PC-9 (cell line): ENCODE measurements around the gene ZBTB7C. TPM values are rescaled to one million over a fixed set of nuclear protein-coding genes. Genes with fewer than 3 reads are reported as not detected.

Source experiments
- BruUV-seq: library from RNA; stranded (reverse); fragments of 400-500 nt; replicated peaks from 2 replicates; lab custom pipeline; 2021; lab: Mats Ljungman, UMichigan
- CTCF ChIA-PET: fragments of 300-600 bp; sonication (Branson Sonifier 250); formaldehyde crosslinking; loops from one replicate; lab custom pipeline; 2022; ENCODE audit warnings: antibody characterized with exemption; lab: Charles Lee
- POLR2A ChIA-PET: fragments of 300-600 bp; sonication (Branson Sonifier 250); formaldehyde crosslinking; loops from one replicate; lab custom pipeline; 2022; ENCODE audit warnings: antibody characterized with exemption; ENCODE audit not compliant: unreplicated experiment; lab: Charles Lee
- DNase-seq, 2 experiments: peaks; one replicate each; pipeline versions ENCODE4 v3.0.0 to v3.0.0-alpha.2; 2015 to 2022; ENCODE audit warnings: mixed read lengths in 1 of 2
- H2AFZ ChIP-seq: fragments of 200-600 bp; sonication (generic); 2 replicates; pipeline ENCODE4 v1.8.1; 2017; ENCODE audit warnings: antibody characterized with exemption
- H3F3A ChIP-seq: fragments of 200-600 bp; sonication (generic); 2 replicates; pipeline ENCODE4 v1.8.1; 2017; ENCODE audit warnings: antibody characterized with exemption, mild to moderate bottlenecking, low read depth; ENCODE audit not compliant: insufficient read depth
- H3K27ac ChIP-seq: fragments of 200-600 bp; sonication (generic); 2 replicates; pipeline ENCODE4 v1.6.1; 2016; ENCODE audit warnings: mixed run types
- H3K27me3 ChIP-seq: fragments of 200-600 bp; sonication (generic); 2 replicates; pipeline ENCODE4 v1.6.1; 2016; ENCODE audit warnings: low read depth, mixed run types; ENCODE audit not compliant: insufficient read depth
- H3K36me3 ChIP-seq: fragments of 200-600 bp; sonication (generic); 2 replicates; pipeline ENCODE4 v1.6.1; 2016; ENCODE audit warnings: low read depth, mixed run types
- H3K4me1 ChIP-seq: fragments of 200-600 bp; sonication (generic); replicated peaks from 2 replicates; pipeline ENCODE4 v1.6.1; 2016; ENCODE audit warnings: mixed run types; ENCODE audit not compliant: insufficient read depth
- H3K4me2 ChIP-seq: fragments of 200-600 bp; sonication (generic); 2 replicates; pipeline ENCODE4 v1.6.1; 2017; ENCODE audit warnings: mixed run types
- H3K4me3 ChIP-seq: fragments of 200-600 bp; sonication (generic); 2 replicates; pipeline ENCODE4 v1.6.1; 2016; ENCODE audit warnings: mixed run types
- H3K79me2 ChIP-seq: fragments of 200-600 bp; sonication (generic); 2 replicates; pipeline ENCODE4 v1.6.1; 2017; ENCODE audit warnings: low read depth, mixed run types
- H3K9me2 ChIP-seq: fragments of 200-600 bp; sonication (generic); 2 replicates; pipeline ENCODE4 v1.8.1; 2017; ENCODE audit warnings: mild to moderate bottlenecking; ENCODE audit not compliant: insufficient read depth
- H3K9me3 ChIP-seq: fragments of 200-600 bp; sonication (generic); 2 replicates; pipeline ENCODE4 v1.8.1; 2016; ENCODE audit warnings: low read depth; ENCODE audit not compliant: insufficient read depth
- H4K20me1 ChIP-seq: fragments of 200-600 bp; sonication (generic); 2 replicates; pipeline ENCODE4 v1.8.1; 2017; ENCODE audit not compliant: insufficient read depth
- EZH2 ChIP-seq: fragments of 200-600 bp; sonication (generic); IDR thresholded peaks from 2 replicates; pipeline ENCODE4 v1.8.0; 2017; ENCODE audit warnings: antibody characterized with exemption, low read depth
- intact Hi-C: fragments of 100-400 bp; cut with micrococcal nuclease; formaldehyde crosslinking; loops from one replicate; pipeline ENCODE4 v1.10.0; 2022; ENCODE audit not compliant: unreplicated experiment
- total RNA-seq: library from RNA; stranded (reverse); gene quantifications from 2 replicates; pipeline ENCODE4 v1.2.3, GENCODE V29; 2021
- TF ChIP-seq, protein P1 (sequence below): fragments of 200-600 bp; sonication (generic); conservative IDR thresholded peaks from 2 replicates; pipeline ENCODE4 v1.6.1; 2017; ENCODE audit warnings: mixed run types, antibody characterized with exemption, mild to moderate bottlenecking, moderate library complexity

ZBTB7C gene
- total RNA-seq, 1 experiment from 2014 or later: not detected

DNA sequence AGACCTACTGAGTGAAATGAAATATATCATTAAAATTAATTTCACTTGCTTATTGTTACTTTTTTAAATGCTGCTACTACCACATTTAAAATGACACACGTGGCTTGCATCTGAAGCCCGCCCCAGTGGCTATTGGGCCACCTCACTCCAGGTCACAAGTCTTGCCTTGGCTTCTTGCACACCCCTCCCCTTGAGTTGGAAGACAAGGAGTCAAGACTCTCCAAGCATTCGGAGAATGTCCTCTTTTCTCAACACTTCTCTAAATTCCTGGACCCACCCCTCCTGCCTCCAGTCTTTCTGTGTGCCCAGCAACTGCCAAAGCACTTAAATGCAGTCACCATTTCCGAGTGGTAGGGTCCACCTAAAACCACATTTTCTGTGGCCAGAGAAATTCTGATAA lies 73.4 kb downstream of the ZBTB7C start:
- POLR2A ChIA-PET: no interaction called here
- Histone ChIP-seq H3K27me3 (no peaks in the 10 kb centered on the region), H3K9me3 (no peaks in the 10 kb centered on the region), H3K9me2 (no peaks in the 10 kb centered on the region), H3F3A (no peaks in the 10 kb centered on the region; the same call in 1 of the 2 replicates), H3K36me3 (no peaks in the 10 kb centered on the region), H4K20me1 (no peaks in the 10 kb centered on the region), H3K27ac (no peak overlapping the region), H3K4me2 (no peak overlapping the region), H3K79me2 (no peaks in the 10 kb centered on the region), H3K4me3 (no peak overlapping the region), H2AFZ (no peak overlapping the region), H3K4me1 (peaks cover 9% of the 10 kb centered on the region)
- no peak for DNase-seq
- CTCF ChIA-PET: no interaction called here
- no TSS peak for BruUV-seq
- TF ChIP-seq, protein P1, sequence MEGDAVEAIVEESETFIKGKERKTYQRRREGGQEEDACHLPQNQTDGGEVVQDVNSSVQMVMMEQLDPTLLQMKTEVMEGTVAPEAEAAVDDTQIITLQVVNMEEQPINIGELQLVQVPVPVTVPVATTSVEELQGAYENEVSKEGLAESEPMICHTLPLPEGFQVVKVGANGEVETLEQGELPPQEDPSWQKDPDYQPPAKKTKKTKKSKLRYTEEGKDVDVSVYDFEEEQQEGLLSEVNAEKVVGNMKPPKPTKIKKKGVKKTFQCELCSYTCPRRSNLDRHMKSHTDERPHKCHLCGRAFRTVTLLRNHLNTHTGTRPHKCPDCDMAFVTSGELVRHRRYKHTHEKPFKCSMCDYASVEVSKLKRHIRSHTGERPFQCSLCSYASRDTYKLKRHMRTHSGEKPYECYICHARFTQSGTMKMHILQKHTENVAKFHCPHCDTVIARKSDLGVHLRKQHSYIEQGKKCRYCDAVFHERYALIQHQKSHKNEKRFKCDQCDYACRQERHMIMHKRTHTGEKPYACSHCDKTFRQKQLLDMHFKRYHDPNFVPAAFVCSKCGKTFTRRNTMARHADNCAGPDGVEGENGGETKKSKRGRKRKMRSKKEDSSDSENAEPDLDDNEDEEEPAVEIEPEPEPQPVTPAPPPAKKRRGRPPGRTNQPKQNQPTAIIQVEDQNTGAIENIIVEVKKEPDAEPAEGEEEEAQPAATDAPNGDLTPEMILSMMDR: no peak
- no peak for TF ChIP-seq EZH2
- intact Hi-C loops: no loop called here

DNA sequence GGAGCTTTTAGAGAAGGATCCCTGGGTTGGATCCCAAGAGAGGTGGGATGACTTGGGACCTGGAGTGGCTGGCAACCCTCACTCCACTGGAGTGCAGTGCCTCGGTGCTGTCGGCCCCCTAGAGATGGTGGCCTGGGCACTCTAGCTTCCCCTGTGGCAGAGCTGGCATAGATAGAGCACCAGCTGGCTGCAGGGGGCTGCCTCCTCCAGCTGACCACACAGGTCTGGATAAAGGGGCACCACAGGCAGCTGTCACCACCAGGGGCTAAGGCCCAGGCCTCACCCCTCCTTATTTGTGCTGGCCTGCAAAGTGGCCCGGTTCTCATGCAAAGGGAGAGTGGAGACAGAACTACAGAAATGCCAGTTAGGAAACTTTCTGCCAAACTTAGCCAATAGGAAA lies 74.3 kb downstream of the ZBTB7C start:
- POLR2A ChIA-PET: no interaction called here
- Histone ChIP-seq H3F3A (peaks cover 7% of the 10 kb centered on the region; the same call in 1 of the 2 replicates), H2AFZ (no peak overlapping the region), H3K4me2 (no peak overlapping the region), H3K9me2 (no peaks in the 10 kb centered on the region), H3K4me1 (peaks cover 17% of the 10 kb centered on the region), H3K27me3 (no peaks in the 10 kb centered on the region), H3K79me2 (no peaks in the 10 kb centered on the region), H3K9me3 (no peaks in the 10 kb centered on the region), H3K36me3 (no peaks in the 10 kb centered on the region), H4K20me1 (no peaks in the 10 kb centered on the region), H3K27ac (no peak overlapping the region), H3K4me3 (no peak overlapping the region)
- CTCF ChIA-PET: no interaction called here
- no TSS peak for BruUV-seq
- intact Hi-C loops: no loop called here
- no peak for DNase-seq
- TF ChIP-seq, protein P1: no peak
- no peak for TF ChIP-seq EZH2

DNA sequence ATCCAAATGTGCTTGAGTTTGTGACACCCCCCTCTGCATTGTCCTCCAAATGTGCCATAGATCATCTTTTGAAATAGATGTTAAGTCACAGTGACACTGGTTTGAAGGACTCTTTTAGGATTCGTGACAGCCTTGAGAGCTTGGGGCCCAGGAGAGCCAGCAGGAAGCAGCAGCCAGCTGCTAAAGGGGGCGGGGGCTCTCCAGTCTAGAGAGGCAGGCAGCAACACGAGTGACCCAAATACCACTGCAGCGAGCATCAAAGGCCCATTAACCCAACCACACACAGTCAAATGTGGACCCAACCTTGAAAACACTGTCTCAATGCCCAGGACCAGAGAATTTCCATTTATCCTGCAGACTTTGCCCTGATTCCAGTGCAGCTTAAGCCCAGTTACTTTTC lies 75.6 kb downstream of the ZBTB7C start:
- H3K27ac ChIP-seq: no peak overlapping the region
- H3K9me2 ChIP-seq: no peaks in the 10 kb centered on the region
- peaks cover 10% of the 10 kb centered on the region; the same call in 1 of the 2 replicates for H3F3A ChIP-seq
- H3K4me1 ChIP-seq: peaks cover 22% of the 10 kb centered on the region
- no peak for TF ChIP-seq EZH2
- TF ChIP-seq, protein P1: no peak
- no peak overlapping the region for H3K4me2 ChIP-seq
- intact Hi-C loops: no loop called here
- no peak overlapping the region for H2AFZ ChIP-seq
- no peaks in the 10 kb centered on the region for H3K27me3 ChIP-seq
- no peaks in the 10 kb centered on the region for H3K79me2 ChIP-seq
- H3K9me3 ChIP-seq: no peaks in the 10 kb centered on the region
- no peak for DNase-seq
- no peaks in the 10 kb centered on the region for H4K20me1 ChIP-seq
- H3K36me3 ChIP-seq: no peaks in the 10 kb centered on the region
- POLR2A ChIA-PET: no interaction called here
- H3K4me3 ChIP-seq: no peak overlapping the region
- BruUV-seq: no TSS peak
- CTCF ChIA-PET: no interaction called here
